GM23338 (cell line): ENCODE results near the gene DMBT1. TPM values are rescaled to one million over a fixed set of nuclear protein-coding genes. Genes with fewer than 3 reads are reported as not detected.

Experiments
- ATAC-seq: fragments of 200-7000 bp; cut with Tn5 transposase; 3 replicates; pipeline ENCODE4 v1.9.1; 2020
- DNase-seq: peaks from one replicate; pipeline ENCODE4 v3.0.0-alpha.2; 2015; ENCODE audit warnings: low spot score
- H2AFZ ChIP-seq: fragments of 200-600 bp; sonication (generic); 2 replicates; pipeline ENCODE4 v1.8.0; 2016; ENCODE audit warnings: antibody characterized with exemption, mild to moderate bottlenecking, moderate library complexity
- H3F3A ChIP-seq: fragments of 200-600 bp; sonication (generic); replicated peaks from 2 replicates; pipeline ENCODE4 v1.8.0; 2017; ENCODE audit warnings: antibody characterized with exemption, mixed run types, low read depth
- H3K27ac ChIP-seq: fragments of 200-600 bp; sonication (generic); 2 replicates; pipeline ENCODE4 v1.6.1; 2016; ENCODE audit warnings: low read depth
- H3K27me3 ChIP-seq: fragments of 200-600 bp; sonication (generic); 2 replicates; pipeline ENCODE4 v1.8.0; 2016; ENCODE audit warnings: mild to moderate bottlenecking, mixed run types, moderate library complexity; ENCODE audit not compliant: insufficient read depth
- H3K36me3 ChIP-seq: fragments of 200-600 bp; sonication (generic); 2 replicates; pipeline ENCODE4 v1.8.0; 2016; ENCODE audit warnings: mild to moderate bottlenecking; ENCODE audit not compliant: insufficient read depth
- H3K4me1 ChIP-seq: fragments of 200-600 bp; sonication (generic); 2 replicates; pipeline ENCODE4 v1.8.0; 2016; ENCODE audit warnings: mild to moderate bottlenecking, moderate library complexity; ENCODE audit not compliant: insufficient read depth
- H3K4me2 ChIP-seq: fragments of 200-600 bp; sonication (generic); 2 replicates; pipeline ENCODE4 v1.7.1; 2017; ENCODE audit warnings: mixed run types
- H3K4me3 ChIP-seq: fragments of 200-600 bp; sonication (generic); 2 replicates; pipeline ENCODE4 v1.6.1; 2016; ENCODE audit warnings: mixed run types
- H3K79me2 ChIP-seq: fragments of 200-600 bp; sonication (generic); replicated peaks from 2 replicates; pipeline ENCODE4 v1.8.0; 2017; ENCODE audit warnings: mild to moderate bottlenecking; ENCODE audit not compliant: insufficient read depth
- H3K9me2 ChIP-seq: fragments of 200-600 bp; sonication (generic); 2 replicates; pipeline ENCODE4 v1.8.0; 2017; ENCODE audit not compliant: insufficient read depth
- H4K20me1 ChIP-seq: fragments of 200-600 bp; sonication (generic); replicated peaks from 2 replicates; pipeline ENCODE4 v1.8.0; 2017; ENCODE audit warnings: mild to moderate bottlenecking; ENCODE audit not compliant: insufficient read depth
- H3K27ac Mint-ChIP-seq: 2 replicates; pipeline ENCODE4 v1.8.0; 2020; ENCODE audit warnings: inconsistent platforms, mild to moderate bottlenecking, moderate library complexity, mixed read lengths
- H3K27me3 Mint-ChIP-seq: 3 replicates; pipeline ENCODE4 v1.8.0; 2022; ENCODE audit warnings: low read depth, mild to moderate bottlenecking, moderate library complexity, mixed read lengths, inconsistent platforms; ENCODE audit not compliant: insufficient read depth, poor library complexity
- H3K36me3 Mint-ChIP-seq: 3 replicates; pipeline ENCODE4 v1.8.0; 2021; ENCODE audit warnings: low read depth, mild to moderate bottlenecking, inconsistent platforms, moderate library complexity, mixed read lengths
- H3K4me1 Mint-ChIP-seq: 3 replicates; pipeline ENCODE4 v1.8.0; 2020; ENCODE audit warnings: mild to moderate bottlenecking, inconsistent platforms, mixed read lengths
- H3K4me3 Mint-ChIP-seq: 3 replicates; pipeline ENCODE4 v1.8.0; 2021; ENCODE audit warnings: moderate library complexity, mild to moderate bottlenecking, inconsistent platforms, mixed read lengths
- H3K9me3 Mint-ChIP-seq: 3 replicates; pipeline ENCODE4 v1.8.0; 2020; ENCODE audit warnings: moderate library complexity, mild to moderate bottlenecking, inconsistent platforms, mixed read lengths
- CREB1 ChIP-seq: fragments of 250-450 bp; sonication (Bioruptor Pico); IDR thresholded peaks from 2 replicates; pipeline ENCODE4 v1.5.0; 2020; ENCODE audit warnings: low read depth, mild to moderate bottlenecking, moderate library complexity
- EZH2 ChIP-seq: fragments of 200-600 bp; sonication (generic); IDR thresholded peaks from one replicate; pipeline ENCODE4 v1.8.0; 2017; ENCODE audit warnings: antibody characterized with exemption, mild to moderate bottlenecking, low read depth; ENCODE audit not compliant: unreplicated experiment
- EZH2phosphoT487 ChIP-seq: fragments of 200-600 bp; sonication (generic); IDR thresholded peaks from one replicate; pipeline ENCODE4 v1.8.1; 2018; ENCODE audit warnings: antibody characterized with exemption; ENCODE audit not compliant: unreplicated experiment
- NANOG ChIP-seq: IDR thresholded peaks from 2 replicates; pipeline ENCODE4 v1.6.1; 2016; ENCODE audit warnings: antibody characterized with exemption, borderline replicate concordance
- POLR2AphosphoS5 ChIP-seq: IDR thresholded peaks from 2 replicates; pipeline ENCODE4 v1.6.1; 2016; ENCODE audit warnings: antibody characterized with exemption, low read depth
- ZNF114 ChIP-seq: fragments of 250-450 bp; sonication (Bioruptor Pico); IDR thresholded peaks from 2 replicates; pipeline ENCODE4 v1.5.0; 2020; ENCODE audit warnings: mild to moderate bottlenecking, moderate library complexity
- polyA plus RNA-seq: library from polyadenylated mRNA; unstranded; fragments of >200 nt; fragmentation: Nextera tagmentation; extraction: Ambion mirVana; gene quantifications from 2 replicates; pipeline ENCODE4 v1.2.1, GENCODE V29; 2016
- total RNA-seq: library from RNA; depleted of rRNA; stranded (reverse); fragments of >200 nt; shearing (Covaris generic); gene quantifications from 2 replicates; pipeline ENCODE4 v1.2.3, GENCODE V29; 2014
- TF ChIP-seq, protein P1 (sequence below): fragments of 250-450 bp; sonication (Bioruptor Pico); IDR thresholded peaks from 2 replicates; pipeline ENCODE4 v1.5.0; 2020; ENCODE audit warnings: mild to moderate bottlenecking, moderate library complexity
- TF ChIP-seq, protein P2 (sequence below): IDR thresholded peaks from 2 replicates; pipeline ENCODE4 v1.6.1; 2016; ENCODE audit warnings: antibody characterized with exemption
- TF ChIP-seq, protein P3 (sequence below): IDR thresholded peaks from one replicate; pipeline ENCODE4 v1.6.1; 2018; ENCODE audit warnings: antibody characterized with exemption; ENCODE audit not compliant: unreplicated experiment

DMBT1 gene
- total and polyA plus RNA-seq, 2 experiments from 2014 or later = 0.03 to 0.05 TPM

DNA sequence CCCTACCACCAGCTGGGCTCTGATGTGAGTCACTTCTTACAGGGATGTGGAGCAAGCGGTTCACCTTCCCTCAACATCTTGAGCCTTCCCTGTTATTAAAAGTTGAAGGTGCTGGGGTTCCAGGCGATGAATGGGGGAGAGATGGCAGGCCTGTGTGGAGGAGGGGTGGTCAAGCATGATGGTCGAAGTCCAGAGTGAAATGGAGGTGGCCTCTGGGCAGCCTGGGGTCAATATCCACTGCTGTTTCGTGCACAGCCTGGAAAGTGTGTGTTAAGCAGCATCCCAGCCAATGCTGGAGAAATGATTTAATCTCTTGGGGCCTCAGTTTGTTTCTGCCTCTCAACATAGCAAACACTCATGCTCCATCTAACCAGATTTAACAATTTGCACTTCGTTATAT lies 33.7 kb upstream of the DMBT1 start:
- H3K4me3 ChIP-seq = no peak overlapping the region
- H3F3A ChIP-seq = no peaks in the 10 kb centered on the region
- DNase-seq (no peak), ATAC-seq (no peak)
- no peaks in the 10 kb centered on the region for H3K36me3 ChIP-seq
- H3K4me1 Mint-ChIP-seq = peaks cover 2% of the 10 kb centered on the region; the same call in 1 of the 3 replicates
- peaks cover 14% of the 10 kb centered on the region for H3K9me2 ChIP-seq
- no peak overlapping the region for H3K4me2 ChIP-seq
- H3K9me3 Mint-ChIP-seq = peaks cover 8% of the 10 kb centered on the region; the same call in 2 of the 3 replicates
- H3K27ac Mint-ChIP-seq = no peak overlapping the region
- H3K4me1 ChIP-seq = no peaks in the 10 kb centered on the region
- no peak overlapping the region for H2AFZ ChIP-seq
- H3K79me2 ChIP-seq = no peaks in the 10 kb centered on the region
- peaks cover 6% of the 10 kb centered on the region for H3K27me3 Mint-ChIP-seq
- no peaks in the 10 kb centered on the region for H3K27me3 ChIP-seq
- H3K4me3 Mint-ChIP-seq = no peak overlapping the region
- TF ChIP-seq, protein P1, sequence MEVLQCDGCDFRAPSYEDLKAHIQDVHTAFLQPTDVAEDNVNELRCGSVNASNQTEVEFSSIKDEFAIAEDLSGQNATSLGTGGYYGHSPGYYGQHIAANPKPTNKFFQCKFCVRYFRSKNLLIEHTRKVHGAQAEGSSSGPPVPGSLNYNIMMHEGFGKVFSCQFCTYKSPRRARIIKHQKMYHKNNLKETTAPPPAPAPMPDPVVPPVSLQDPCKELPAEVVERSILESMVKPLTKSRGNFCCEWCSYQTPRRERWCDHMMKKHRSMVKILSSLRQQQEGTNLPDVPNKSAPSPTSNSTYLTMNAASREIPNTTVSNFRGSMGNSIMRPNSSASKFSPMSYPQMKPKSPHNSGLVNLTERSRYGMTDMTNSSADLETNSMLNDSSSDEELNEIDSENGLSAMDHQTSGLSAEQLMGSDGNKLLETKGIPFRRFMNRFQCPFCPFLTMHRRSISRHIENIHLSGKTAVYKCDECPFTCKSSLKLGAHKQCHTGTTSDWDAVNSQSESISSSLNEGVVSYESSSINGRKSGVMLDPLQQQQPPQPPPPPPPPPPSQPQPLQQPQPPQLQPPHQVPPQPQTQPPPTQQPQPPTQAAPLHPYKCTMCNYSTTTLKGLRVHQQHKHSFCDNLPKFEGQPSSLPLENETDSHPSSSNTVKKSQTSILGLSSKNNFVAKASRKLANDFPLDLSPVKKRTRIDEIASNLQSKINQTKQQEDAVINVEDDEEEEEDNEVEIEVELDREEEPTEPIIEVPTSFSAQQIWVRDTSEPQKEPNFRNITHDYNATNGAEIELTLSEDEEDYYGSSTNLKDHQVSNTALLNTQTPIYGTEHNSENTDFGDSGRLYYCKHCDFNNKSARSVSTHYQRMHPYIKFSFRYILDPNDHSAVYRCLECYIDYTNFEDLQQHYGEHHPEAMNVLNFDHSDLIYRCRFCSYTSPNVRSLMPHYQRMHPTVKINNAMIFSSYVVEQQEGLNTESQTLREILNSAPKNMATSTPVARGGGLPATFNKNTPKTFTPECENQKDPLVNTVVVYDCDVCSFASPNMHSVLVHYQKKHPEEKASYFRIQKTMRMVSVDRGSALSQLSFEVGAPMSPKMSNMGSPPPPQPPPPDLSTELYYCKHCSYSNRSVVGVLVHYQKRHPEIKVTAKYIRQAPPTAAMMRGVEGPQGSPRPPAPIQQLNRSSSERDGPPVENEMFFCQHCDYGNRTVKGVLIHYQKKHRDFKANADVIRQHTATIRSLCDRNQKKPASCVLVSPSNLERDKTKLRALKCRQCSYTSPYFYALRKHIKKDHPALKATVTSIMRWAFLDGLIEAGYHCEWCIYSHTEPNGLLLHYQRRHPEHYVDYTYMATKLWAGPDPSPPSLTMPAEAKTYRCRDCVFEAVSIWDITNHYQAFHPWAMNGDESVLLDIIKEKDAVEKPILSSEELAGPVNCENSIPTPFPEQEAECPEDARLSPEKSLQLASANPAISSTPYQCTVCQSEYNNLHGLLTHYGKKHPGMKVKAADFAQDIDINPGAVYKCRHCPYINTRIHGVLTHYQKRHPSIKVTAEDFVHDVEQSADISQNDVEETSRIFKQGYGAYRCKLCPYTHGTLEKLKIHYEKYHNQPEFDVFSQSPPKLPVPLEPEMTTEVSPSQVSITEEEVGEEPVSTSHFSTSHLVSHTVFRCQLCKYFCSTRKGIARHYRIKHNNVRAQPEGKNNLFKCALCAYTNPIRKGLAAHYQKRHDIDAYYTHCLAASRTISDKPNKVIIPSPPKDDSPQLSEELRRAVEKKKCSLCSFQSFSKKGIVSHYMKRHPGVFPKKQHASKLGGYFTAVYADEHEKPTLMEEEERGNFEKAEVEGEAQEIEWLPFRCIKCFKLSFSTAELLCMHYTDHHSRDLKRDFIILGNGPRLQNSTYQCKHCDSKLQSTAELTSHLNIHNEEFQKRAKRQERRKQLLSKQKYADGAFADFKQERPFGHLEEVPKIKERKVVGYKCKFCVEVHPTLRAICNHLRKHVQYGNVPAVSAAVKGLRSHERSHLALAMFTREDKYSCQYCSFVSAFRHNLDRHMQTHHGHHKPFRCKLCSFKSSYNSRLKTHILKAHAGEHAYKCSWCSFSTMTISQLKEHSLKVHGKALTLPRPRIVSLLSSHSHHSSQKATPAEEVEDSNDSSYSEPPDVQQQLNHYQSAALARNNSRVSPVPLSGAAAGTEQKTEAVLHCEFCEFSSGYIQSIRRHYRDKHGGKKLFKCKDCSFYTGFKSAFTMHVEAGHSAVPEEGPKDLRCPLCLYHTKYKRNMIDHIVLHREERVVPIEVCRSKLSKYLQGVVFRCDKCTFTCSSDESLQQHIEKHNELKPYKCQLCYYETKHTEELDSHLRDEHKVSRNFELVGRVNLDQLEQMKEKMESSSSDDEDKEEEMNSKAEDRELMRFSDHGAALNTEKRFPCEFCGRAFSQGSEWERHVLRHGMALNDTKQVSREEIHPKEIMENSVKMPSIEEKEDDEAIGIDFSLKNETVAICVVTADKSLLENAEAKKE (CRISPR knock-in tag) = no peak
- no peak for TF ChIP-seq ZNF114 (CRISPR knock-in tag)
- no peaks in the 10 kb centered on the region; the same call in 2 of the 3 replicates for H3K36me3 Mint-ChIP-seq
- no peak overlapping the region for H3K27ac ChIP-seq
- no peaks in the 10 kb centered on the region for H4K20me1 ChIP-seq

DNA sequence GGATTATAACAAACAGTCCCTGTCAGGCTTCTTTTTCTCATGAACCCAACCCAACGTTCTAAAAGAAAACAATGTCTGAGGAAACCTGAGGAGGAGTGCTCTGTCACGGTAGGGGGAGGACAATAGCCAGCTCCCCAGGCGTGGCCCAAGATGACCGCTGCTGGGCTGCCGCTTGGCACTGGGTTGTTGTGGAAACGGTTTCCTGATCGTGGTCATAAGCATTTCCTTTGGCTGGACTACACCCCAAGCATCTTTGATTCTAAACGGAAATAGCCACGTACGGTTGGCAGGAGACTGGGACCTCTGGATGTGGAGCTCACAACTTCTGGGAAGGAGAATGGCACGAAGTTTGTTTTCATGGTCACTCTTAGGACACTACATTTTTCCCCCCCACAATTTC lies 30.4 kb upstream of the DMBT1 start:
- H3K4me3 ChIP-seq = no peak overlapping the region
- Mint-ChIP-seq H3K4me3 (no peak overlapping the region), H3K9me3 (no peaks in the 10 kb centered on the region), H3K4me1 (peaks cover under 1% of the 10 kb centered on the region; the same call in 1 of the 3 replicates), H3K36me3 (no peaks in the 10 kb centered on the region), H3K27me3 (peaks cover 6% of the 10 kb centered on the region), H3K27ac (no peak overlapping the region)
- H3K79me2 ChIP-seq = no peaks in the 10 kb centered on the region
- H2AFZ ChIP-seq = no peak overlapping the region
- no peak for TF ChIP-seq NANOG
- TF ChIP-seq, protein P2, sequence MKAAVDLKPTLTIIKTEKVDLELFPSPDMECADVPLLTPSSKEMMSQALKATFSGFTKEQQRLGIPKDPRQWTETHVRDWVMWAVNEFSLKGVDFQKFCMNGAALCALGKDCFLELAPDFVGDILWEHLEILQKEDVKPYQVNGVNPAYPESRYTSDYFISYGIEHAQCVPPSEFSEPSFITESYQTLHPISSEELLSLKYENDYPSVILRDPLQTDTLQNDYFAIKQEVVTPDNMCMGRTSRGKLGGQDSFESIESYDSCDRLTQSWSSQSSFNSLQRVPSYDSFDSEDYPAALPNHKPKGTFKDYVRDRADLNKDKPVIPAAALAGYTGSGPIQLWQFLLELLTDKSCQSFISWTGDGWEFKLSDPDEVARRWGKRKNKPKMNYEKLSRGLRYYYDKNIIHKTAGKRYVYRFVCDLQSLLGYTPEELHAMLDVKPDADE = no peak
- TF ChIP-seq EZH2 = no peak
- TF ChIP-seq CREB1 (CRISPR knock-in tag) = no peak
- no peak for TF ChIP-seq POLR2AphosphoS5
- TF ChIP-seq EZH2phosphoT487 = no peak
- TF ChIP-seq, protein P3, sequence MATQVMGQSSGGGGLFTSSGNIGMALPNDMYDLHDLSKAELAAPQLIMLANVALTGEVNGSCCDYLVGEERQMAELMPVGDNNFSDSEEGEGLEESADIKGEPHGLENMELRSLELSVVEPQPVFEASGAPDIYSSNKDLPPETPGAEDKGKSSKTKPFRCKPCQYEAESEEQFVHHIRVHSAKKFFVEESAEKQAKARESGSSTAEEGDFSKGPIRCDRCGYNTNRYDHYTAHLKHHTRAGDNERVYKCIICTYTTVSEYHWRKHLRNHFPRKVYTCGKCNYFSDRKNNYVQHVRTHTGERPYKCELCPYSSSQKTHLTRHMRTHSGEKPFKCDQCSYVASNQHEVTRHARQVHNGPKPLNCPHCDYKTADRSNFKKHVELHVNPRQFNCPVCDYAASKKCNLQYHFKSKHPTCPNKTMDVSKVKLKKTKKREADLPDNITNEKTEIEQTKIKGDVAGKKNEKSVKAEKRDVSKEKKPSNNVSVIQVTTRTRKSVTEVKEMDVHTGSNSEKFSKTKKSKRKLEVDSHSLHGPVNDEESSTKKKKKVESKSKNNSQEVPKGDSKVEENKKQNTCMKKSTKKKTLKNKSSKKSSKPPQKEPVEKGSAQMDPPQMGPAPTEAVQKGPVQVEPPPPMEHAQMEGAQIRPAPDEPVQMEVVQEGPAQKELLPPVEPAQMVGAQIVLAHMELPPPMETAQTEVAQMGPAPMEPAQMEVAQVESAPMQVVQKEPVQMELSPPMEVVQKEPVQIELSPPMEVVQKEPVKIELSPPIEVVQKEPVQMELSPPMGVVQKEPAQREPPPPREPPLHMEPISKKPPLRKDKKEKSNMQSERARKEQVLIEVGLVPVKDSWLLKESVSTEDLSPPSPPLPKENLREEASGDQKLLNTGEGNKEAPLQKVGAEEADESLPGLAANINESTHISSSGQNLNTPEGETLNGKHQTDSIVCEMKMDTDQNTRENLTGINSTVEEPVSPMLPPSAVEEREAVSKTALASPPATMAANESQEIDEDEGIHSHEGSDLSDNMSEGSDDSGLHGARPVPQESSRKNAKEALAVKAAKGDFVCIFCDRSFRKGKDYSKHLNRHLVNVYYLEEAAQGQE = no peak
- peaks cover 14% of the 10 kb centered on the region for H3K9me2 ChIP-seq
- no peak for ATAC-seq
- no peak overlapping the region for H3K27ac ChIP-seq
- DNase-seq = no peak
- no peak overlapping the region for H3K4me2 ChIP-seq
- no peaks in the 10 kb centered on the region for H3F3A ChIP-seq
- no peaks in the 10 kb centered on the region for H4K20me1 ChIP-seq
- H3K36me3 ChIP-seq = no peaks in the 10 kb centered on the region
- no peaks in the 10 kb centered on the region for H3K4me1 ChIP-seq
- H3K27me3 ChIP-seq = no peaks in the 10 kb centered on the region
